HCT116 (cell line): Measurements from ENCODE around the gene RNU5B-1. TPM values are rescaled to one million over a fixed set of nuclear protein-coding genes. Genes with fewer than 3 reads are reported as not detected.

Experiments
- ATAC-seq: fragments of 200-7000 bp; cut with Tn5 transposase; 2 replicates; pipeline ENCODE4 v1.9.1; 2020; ENCODE audit warnings: mild to moderate bottlenecking, moderate library complexity
- BruUV-seq: library from RNA; stranded (reverse); fragments of 400-500 nt; replicated peaks from 2 replicates; lab custom pipeline; 2021; lab: Mats Ljungman, UMichigan
- CTCF ChIA-PET: fragments of 300-600 bp; sonication (Branson Sonifier 250); formaldehyde crosslinking; loops from one replicate; lab custom pipeline; 2021; ENCODE audit warnings: antibody characterized with exemption; lab: Charles Lee
- POLR2A ChIA-PET: fragments of 300-600, 350-600 bp; sonication (Branson Sonifier 250); formaldehyde crosslinking; loops from one replicate; lab custom pipeline; 2021; ENCODE audit warnings: antibody characterized with exemption; lab: Charles Lee
- RAD21 ChIA-PET, 2 experiments: fragments of 300-600 bp; sonication (Branson Sonifier 250); formaldehyde crosslinking; loops; one replicate each; lab custom pipeline; 2023; ENCODE audit warnings: low total read pairs in 2 of 2; ENCODE audit not compliant: uncharacterized antibody in 2 of 2, unreplicated experiment in 2 of 2, low non-redundant PET in 1 of 2; lab: Charles Lee
- DNase-seq: peaks from one replicate; pipeline ENCODE4 v3.0.0-alpha.2; 2010; ENCODE audit warnings: low read depth, low spot score
- H2AFZ ChIP-seq: fragments of 200-600 bp; shearing (Covaris generic), sonication (generic); 2 replicates; pipeline ENCODE4 v1.6.1; 2017; ENCODE audit warnings: low read depth, mixed run types, mixed read lengths, antibody characterized with exemption, low read length; ENCODE audit not compliant: poor library complexity, severe bottlenecking
- H3K27ac ChIP-seq: 2 replicates; pipeline ENCODE4 v1.5.1; 2012; ENCODE audit warnings: low read depth, low read length
- H3K27me3 ChIP-seq: fragments of 200-600 bp; sonication (generic); 2 replicates; pipeline ENCODE4 v1.6.1; 2016; ENCODE audit warnings: mixed run types, low read length, mixed read lengths; ENCODE audit not compliant: insufficient read depth
- H3K36me3 ChIP-seq, 2 experiments: fragments of 200-500 bp in 1 of 2; fragments of 200-600 bp in 1 of 2; sonication (Bioruptor generic) in 1 of 2; sonication (generic) in 1 of 2; 2 replicates each; pipeline versions ENCODE4 v1.5.1 to v1.6.1; 2014 to 2016; ENCODE audit warnings: low read length in 2 of 2, inconsistent platforms in 1 of 2, mixed read lengths in 1 of 2, mixed run types in 1 of 2; ENCODE audit not compliant: insufficient read depth in 2 of 2, control insufficient read depth in 1 of 2
- H3K4me1 ChIP-seq, 2 experiments: fragments of 200-600 bp in 1 of 2; sonication (generic) in 1 of 2; 2 replicates each; pipeline versions ENCODE4 v1.5.1 to v1.6.1; 2012 to 2017; ENCODE audit warnings: low read length in 2 of 2, inconsistent platforms in 1 of 2, mild to moderate bottlenecking in 1 of 2, mixed read lengths in 1 of 2, mixed run types in 1 of 2, moderate library complexity in 1 of 2; ENCODE audit not compliant: insufficient read depth in 2 of 2, control insufficient read depth in 1 of 2
- H3K4me2 ChIP-seq: fragments of 200-600 bp; sonication (generic); 2 replicates; pipeline ENCODE4 v1.6.1; 2017; ENCODE audit warnings: mixed run types, low read length, mixed read lengths
- H3K4me3 ChIP-seq, 2 experiments: fragments of 200-600 bp in 1 of 2; sonication (generic) in 1 of 2; replicated peaks in 1 of 2; 2 replicates each; pipeline ENCODE4 v1.5.1; 2011 to 2016; ENCODE audit warnings: low read length in 2 of 2, control low read depth in 1 of 2, low read depth in 1 of 2, mild to moderate bottlenecking in 1 of 2, mixed read lengths in 1 of 2, mixed run types in 1 of 2
- H3K79me2 ChIP-seq: fragments of 200-600 bp; sonication (generic); 2 replicates; pipeline ENCODE4 v1.6.1; 2017; ENCODE audit warnings: mild to moderate bottlenecking, mixed run types, low read length, moderate library complexity, mixed read lengths; ENCODE audit not compliant: insufficient read depth
- H3K9ac ChIP-seq: fragments of 200-600 bp; sonication (generic); 2 replicates; pipeline ENCODE4 v1.6.1; 2016; ENCODE audit warnings: low read length, mixed read lengths
- H3K9me2 ChIP-seq: fragments of 200-600 bp; sonication (generic), shearing (Covaris generic); 2 replicates; pipeline ENCODE4 v1.6.1; 2017; ENCODE audit warnings: mixed run types, mild to moderate bottlenecking, moderate library complexity; ENCODE audit not compliant: insufficient read depth
- H3K9me3 ChIP-seq, 2 experiments: fragments of 200-500 bp in 1 of 2; fragments of 200-600 bp in 1 of 2; sonication (Bioruptor generic) in 1 of 2; sonication (generic) in 1 of 2; 2 replicates each; pipeline ENCODE4 v1.6.1; 2014 to 2017; ENCODE audit warnings: low read length in 2 of 2, mixed read lengths in 2 of 2, inconsistent platforms in 1 of 2, low read depth in 1 of 2, mild to moderate bottlenecking in 1 of 2, mixed run types in 1 of 2, moderate library complexity in 1 of 2; ENCODE audit not compliant: control insufficient read depth in 1 of 2, insufficient read depth in 1 of 2
- H4K20me1 ChIP-seq: fragments of 200-600 bp; sonication (generic), shearing (Covaris generic); 2 replicates; pipeline ENCODE4 v1.6.1; 2017; ENCODE audit warnings: mixed run types, mild to moderate bottlenecking, moderate library complexity; ENCODE audit not compliant: insufficient read depth
- CEBPB ChIP-seq: IDR thresholded peaks from 2 replicates; pipeline ENCODE4 v1.6.1; 2012; ENCODE audit warnings: low read depth
- EGR1 ChIP-seq: IDR thresholded peaks from 2 replicates; pipeline ENCODE4 v1.6.1; 2012; ENCODE audit warnings: low read depth
- EZH2 ChIP-seq: fragments of 200-600 bp; sonication (generic); IDR thresholded peaks from 2 replicates; pipeline ENCODE4 v1.6.1; 2017; ENCODE audit warnings: antibody characterized with exemption, mixed run types
- FOSL1 ChIP-seq: IDR thresholded peaks from 2 replicates; pipeline ENCODE4 v1.6.1; 2012; ENCODE audit warnings: low read depth
- JUND ChIP-seq: IDR thresholded peaks from 2 replicates; pipeline ENCODE4 v1.6.1; 2012
- MAX ChIP-seq: IDR thresholded peaks from 2 replicates; pipeline ENCODE4 v1.6.1; 2012
- POLR2A ChIP-seq: IDR thresholded peaks from 2 replicates; pipeline ENCODE4 v1.7.0; 2011; ENCODE audit warnings: borderline replicate concordance; ENCODE audit not compliant: insufficient read depth, insufficient read length; ENCODE audit errors: extremely low read depth
- POLR2AphosphoS5 ChIP-seq: IDR thresholded peaks from 2 replicates; pipeline ENCODE4 v1.6.1; 2011; ENCODE audit warnings: mild to moderate bottlenecking, low read depth, low read length, moderate library complexity
- REST ChIP-seq: IDR thresholded peaks from 2 replicates; pipeline ENCODE4 v1.6.1; 2012; ENCODE audit warnings: low read depth
- SRF ChIP-seq: IDR thresholded peaks from 2 replicates; pipeline ENCODE4 v1.6.1; 2012; ENCODE audit warnings: low read depth
- YY1 ChIP-seq: IDR thresholded peaks from 2 replicates; pipeline ENCODE4 v1.6.1; 2011; ENCODE audit warnings: low read length, low read depth, moderate library complexity, mild to moderate bottlenecking; ENCODE audit not compliant: insufficient replicate concordance; ENCODE audit errors: extremely low read depth
- ZNF274 ChIP-seq: fragments of 200-500 bp; sonication (Bioruptor generic); IDR thresholded peaks from 2 replicates; pipeline ENCODE4 v1.6.1; 2014; ENCODE audit warnings: mild to moderate bottlenecking, low read depth, low read length, inconsistent platforms
- intact Hi-C: fragments of 100-400 bp; cut with micrococcal nuclease; formaldehyde crosslinking; loops from 2 replicates; pipeline ENCODE4 v1.10.0; 2022
- total RNA-seq: library from RNA; stranded (reverse); gene quantifications from one replicate; pipeline ENCODE4 v1.2.1, GENCODE V29; 2021; ENCODE audit not compliant: unreplicated experiment

RNU5B-1 gene
- total RNA-seq, 1 experiment from 2014 or later, result not detected

GRCh38 chr15:65255486-65256140, 48.9 kb upstream of the RNU5B-1 start:
- no peak for DNase-seq
- no peak for ATAC-seq
- ChIA-PET POLR2A (no interaction called here), CTCF (no interaction called here), RAD21 (no interaction called here)
- Histone ChIP-seq H3K9ac (no peak overlapping the region), H3K9me2 (no peaks in the 10 kb centered on the region), H3K27ac (no peak overlapping the region), H3K4me1 (no peaks in the 10 kb centered on the region), H2AFZ (no peak overlapping the region), H3K4me3 (no peak overlapping the region), H3K79me2 (no peaks in the 10 kb centered on the region), H3K27me3 (no peaks in the 10 kb centered on the region), H3K36me3 (peaks cover 0 to 2% of the 10 kb centered on the region in 2 experiments; a peak in 1 of 4 replicates), H3K9me3 (no peaks in the 10 kb centered on the region), H4K20me1 (no peaks in the 10 kb centered on the region), H3K4me2 (no peak overlapping the region)
- BruUV-seq, result no TSS peak
- no peak for TF ChIP-seq CEBPB
- no peak for TF ChIP-seq EGR1
- TF ChIP-seq FOSL1, result no peak
- TF ChIP-seq REST, result no peak
- TF ChIP-seq EZH2, result no peak
- TF ChIP-seq POLR2AphosphoS5, result no peak
- TF ChIP-seq MAX, result no peak
- no peak for TF ChIP-seq POLR2A
- no peak for TF ChIP-seq ZNF274
- TF ChIP-seq JUND, result no peak
- no peak for TF ChIP-seq YY1
- TF ChIP-seq SRF, result no peak
- intact Hi-C loops, result no loop called here
